Right cardiac atrium (tissue), 5 donors: Measurements from ENCODE around the gene RYR2. TPM values are rescaled to one million over a fixed set of nuclear protein-coding genes. Genes with fewer than 3 reads are reported as not detected.

Source experiments
- ATAC-seq, 2 donors: fragments of 200-7000 bp; cut with Tn5 transposase; one replicate each; pipeline versions ENCODE4 v1.8.0 to v1.9.1; 2020; ENCODE audit warnings: moderate library complexity in 2 of 2, mild to moderate bottlenecking in 1 of 2
- DNase-seq, 3 donors: peaks; one replicate each; pipeline ENCODE4 v3.0.0-alpha.2; 2020
- H3K27ac ChIP-seq: one replicate; pipeline ENCODE4 v1.5.1; 2013; ENCODE audit warnings: mild to moderate bottlenecking, low read length, control low read depth, moderate library complexity
- H3K27me3 ChIP-seq: one replicate; pipeline ENCODE4 v1.6.1; 2013; ENCODE audit not compliant: control insufficient read depth, insufficient read depth
- H3K4me1 ChIP-seq: one replicate; pipeline ENCODE4 v1.6.1; 2013; ENCODE audit warnings: low read length; ENCODE audit not compliant: control insufficient read depth, insufficient read depth
- H3K4me3 ChIP-seq: one replicate; pipeline ENCODE4 v1.5.1; 2013; ENCODE audit warnings: low read length, control low read depth
- H3K9me3 ChIP-seq: one replicate; pipeline ENCODE4 v1.6.1; 2013; ENCODE audit warnings: low read length; ENCODE audit not compliant: control insufficient read depth
- WGBS: extraction: QIAGEN DNeasy Blood & Tissue Kit; methylation state at CpG from one replicate; pipeline ENCODE4 v1.1.7; 2013; 5-methylcytosine and 5-hydroxymethylcytosine counted together
- intact Hi-C, 4 donors: fragments of 100-400 bp; cut with DNase I; formaldehyde crosslinking; loops; one replicate each; pipeline versions ENCODE4 v1.11.0 to v1.14.0; 2022 to 2023
- polyA plus RNA-seq: library from polyadenylated mRNA; stranded (reverse); fragments of 200-250 nt; gene quantifications from one replicate; pipeline ENCODE4 v1.2.3, GENCODE V29; 2013
- total RNA-seq, 4 donors: library from RNA; stranded (reverse); fragmentation: NEBNext Ultra II Directional; extraction: Animal tissue kit (Norgen Biotek cat#: 25700); gene quantifications; one replicate each; pipeline ENCODE4 v1.2.1, GENCODE V29; 2021
- donor health status: healthy with polysubstance abuse.
- donor health status: DM: no; HTN: yes; CAD: no.
- donor health status: DM: no; HTN: no; CAD: no.
- donor health status: DM: no; HTN: yes; CAD: no; lungs with severe emphysema.
- donor health status: DM: yes; HTN: yes; CAD: no.

Gene RYR2
- total and polyA plus RNA-seq, 5 donors: 166 to 716 (median 487) TPM

DNA sequence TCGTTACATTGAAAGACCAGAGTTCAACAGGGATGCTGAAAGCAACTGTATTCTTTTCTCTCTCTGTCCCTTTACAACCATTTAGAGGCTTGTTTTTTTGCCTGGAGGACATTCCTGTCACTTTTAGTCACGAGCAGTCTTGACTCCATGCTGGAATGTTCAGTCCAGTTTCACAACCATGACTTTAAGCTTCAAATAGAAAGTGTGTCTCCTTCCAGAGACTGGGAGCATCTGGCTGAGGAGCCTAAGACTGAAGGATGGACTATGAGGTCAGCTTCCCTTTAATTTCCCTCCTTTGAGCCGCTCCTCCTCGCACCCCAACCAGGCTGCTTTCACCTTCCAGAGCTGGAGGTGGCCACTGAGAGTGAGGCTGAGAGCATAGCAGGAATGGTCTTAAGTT is 10.5 kb upstream of the RYR2 start:
- intact Hi-C loops: no loop called here
- 34% methylated on average over 4 of the region's 4 CpGs for WGBS
- Histone ChIP-seq H3K27me3 (no peaks in the 10 kb centered on the region), H3K4me3 (no peak overlapping the region), H3K4me1 (no peaks in the 10 kb centered on the region), H3K27ac (peak overlapping the region; percentile 91), H3K9me3 (no peaks in the 10 kb centered on the region)
- ATAC-seq: peak; percentile 72 to 78
- no peak for DNase-seq

DNA sequence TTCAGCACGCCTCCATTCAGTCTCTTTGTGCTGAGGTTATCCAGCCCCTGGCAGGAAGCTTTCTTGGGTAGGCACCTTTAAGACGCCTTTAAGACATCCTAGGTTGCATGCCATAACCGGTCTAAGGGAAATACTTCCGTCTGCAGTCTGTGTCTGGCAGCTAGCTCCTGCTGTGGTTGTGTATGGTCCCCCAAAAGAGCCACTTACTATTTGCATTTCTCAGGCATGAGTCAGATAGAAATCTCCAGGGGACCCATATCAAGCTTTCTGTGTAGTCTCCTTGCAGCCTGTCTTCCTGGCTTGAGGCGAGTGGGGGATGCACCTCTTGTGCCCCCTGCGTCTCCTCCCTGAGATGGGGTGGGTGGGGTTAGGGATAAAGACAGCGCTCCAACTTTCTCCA is 10.0 kb upstream of the RYR2 start:
- DNase-seq: no peak
- no peaks in the 10 kb centered on the region for H3K27me3 ChIP-seq
- H3K4me3 ChIP-seq: no peak overlapping the region
- ATAC-seq: peak; percentile 11 to 20
- H3K9me3 ChIP-seq: no peaks in the 10 kb centered on the region
- no peaks in the 10 kb centered on the region for H3K4me1 ChIP-seq
- intact Hi-C loops: no loop called here
- peak overlapping the region; percentile 91 for H3K27ac ChIP-seq
- 25% methylated on average over 7 of the region's 7 CpGs for WGBS

DNA sequence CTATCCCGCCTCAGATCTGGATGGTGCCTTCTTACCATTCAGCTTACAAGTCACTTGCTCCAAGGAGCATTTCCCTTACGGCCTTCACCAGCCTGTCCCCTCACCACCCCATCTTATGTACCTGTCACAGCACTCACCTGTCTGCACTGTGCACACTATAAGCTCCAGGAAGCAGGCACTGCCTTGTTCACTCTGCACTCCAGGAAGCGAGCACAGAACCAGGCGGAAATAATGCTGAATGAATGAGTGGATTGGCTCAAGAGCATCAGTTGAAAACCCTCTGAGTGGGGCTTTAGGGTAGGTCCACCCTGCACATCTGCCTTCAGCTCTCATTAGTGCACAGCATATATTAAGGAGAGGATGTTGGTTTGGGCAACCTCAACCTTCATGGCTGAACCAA is 8.9 kb upstream of the RYR2 start:
- Histone ChIP-seq H3K27me3 (no peaks in the 10 kb centered on the region), H3K4me3 (no peak overlapping the region), H3K4me1 (no peaks in the 10 kb centered on the region), H3K9me3 (no peaks in the 10 kb centered on the region), H3K27ac (peak overlapping the region; percentile 66)
- no peak for ATAC-seq
- intact Hi-C loops: no loop called here
- 92% methylated on average over 4 of the region's 4 CpGs for WGBS
- no peak for DNase-seq

DNA sequence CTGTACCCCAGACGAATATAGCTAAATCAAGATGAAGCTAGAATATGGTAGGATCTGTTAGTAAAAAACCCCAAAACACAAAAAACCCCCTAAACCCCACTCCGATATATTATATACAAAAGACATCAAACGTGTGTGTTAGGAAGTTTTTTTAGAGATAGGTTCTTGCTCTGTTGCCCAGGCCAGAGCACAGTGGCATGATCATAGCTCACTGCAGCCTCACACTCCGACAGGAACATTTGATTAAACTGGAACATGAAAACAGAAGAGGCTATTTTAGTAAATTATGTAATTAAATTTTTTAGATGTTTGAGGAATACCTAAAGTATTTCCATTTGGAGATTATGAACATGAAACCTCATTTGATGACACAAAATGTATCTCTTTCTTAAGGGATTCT is 8.2 kb upstream of the RYR2 start:
- DNase-seq (no peak), ATAC-seq (no peak)
- Histone ChIP-seq H3K4me1 (no peaks in the 10 kb centered on the region), H3K27ac (no peak overlapping the region), H3K9me3 (no peaks in the 10 kb centered on the region), H3K4me3 (no peak overlapping the region), H3K27me3 (no peaks in the 10 kb centered on the region)
- 48% methylated on average over 4 of the region's 4 CpGs for WGBS
- intact Hi-C loops: no loop called here

DNA sequence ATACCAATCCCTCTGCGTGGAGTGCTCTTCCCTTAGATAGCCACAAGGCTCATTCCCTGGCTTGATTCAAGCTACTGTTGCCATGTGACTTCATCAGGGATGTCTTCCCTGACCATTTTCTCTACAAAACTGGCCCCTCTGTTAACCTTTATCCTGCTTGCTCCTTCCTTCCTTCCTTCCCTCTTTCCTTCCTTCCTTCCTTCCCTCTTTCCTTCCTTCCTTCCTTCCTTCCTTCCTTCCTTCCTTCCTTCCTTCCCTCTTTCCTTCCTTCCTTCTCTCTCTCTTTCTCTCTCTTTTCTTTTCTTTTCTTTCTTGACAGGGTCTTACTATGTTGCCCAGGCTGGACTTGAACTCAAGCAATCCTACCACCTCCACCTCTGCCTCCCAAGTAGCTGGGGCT is 6.2 kb upstream of the RYR2 start:
- H3K27ac ChIP-seq: no peak overlapping the region
- DNase-seq: no peak
- no peaks in the 10 kb centered on the region for H3K4me1 ChIP-seq

DNA sequence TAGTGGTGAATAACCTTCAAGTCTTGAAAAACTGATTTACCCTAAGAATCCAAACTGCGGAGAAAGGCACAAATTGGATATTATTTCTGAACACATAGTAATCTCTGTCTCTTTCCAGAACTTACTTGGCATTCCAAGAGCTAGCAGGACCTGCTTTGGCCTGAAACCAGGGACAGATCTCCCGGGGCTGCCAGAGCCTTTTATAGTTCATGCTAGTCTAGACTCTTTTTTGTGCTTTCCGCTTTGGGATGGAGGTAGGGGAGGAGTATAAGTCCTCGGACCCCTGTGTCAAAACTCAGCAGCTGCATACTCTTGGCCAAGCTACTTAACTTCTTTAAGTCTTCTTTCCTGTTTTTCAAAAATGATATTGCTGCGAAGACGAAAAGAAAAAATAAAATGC is 3.8 kb upstream of the RYR2 start:
- ATAC-seq (no peak), DNase-seq (no peak)
- H3K4me1 ChIP-seq: no peaks in the 10 kb centered on the region
- no peak overlapping the region for H3K4me3 ChIP-seq
- no peaks in the 10 kb centered on the region for H3K27me3 ChIP-seq
- intact Hi-C loops: no loop called here
- 69% methylated on average over 6 of the region's 6 CpGs for WGBS
- no peak overlapping the region for H3K27ac ChIP-seq
- H3K9me3 ChIP-seq: no peaks in the 10 kb centered on the region

More for the DNA sequence above, 6.2 kb upstream of the RYR2 start:
- intact Hi-C loops: no loop called here
- H3K27me3 ChIP-seq: no peaks in the 10 kb centered on the region
- H3K4me3 ChIP-seq: no peak overlapping the region
- ATAC-seq: no peak
- WGBS: 80% methylated on average over 1 of the region's 1 CpG
- H3K9me3 ChIP-seq: no peaks in the 10 kb centered on the region

DNA sequence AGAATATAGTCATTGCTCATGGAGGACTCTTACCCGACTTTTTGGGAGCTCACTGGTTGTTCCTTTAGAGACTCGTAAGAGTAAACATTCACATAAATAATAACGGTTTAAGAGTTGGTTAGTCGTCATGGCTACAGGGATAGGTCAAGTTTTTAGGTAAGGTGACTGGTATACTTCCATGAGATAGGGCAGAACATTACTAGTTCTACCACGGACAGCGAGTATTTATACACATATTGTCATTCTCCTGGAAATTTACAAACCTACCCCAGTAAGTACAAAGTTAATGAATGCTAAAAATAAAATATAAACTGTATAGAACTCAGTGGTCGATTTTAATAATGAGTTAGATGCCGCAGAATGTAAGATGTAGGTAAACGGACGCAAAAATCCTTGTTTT is 1.2 kb upstream of the RYR2 start:
- H3K4me3 ChIP-seq: peak overlapping the region; percentile 54
- no peak for ATAC-seq
- WGBS: 70% methylated on average over 10 of the region's 10 CpGs

DNA sequence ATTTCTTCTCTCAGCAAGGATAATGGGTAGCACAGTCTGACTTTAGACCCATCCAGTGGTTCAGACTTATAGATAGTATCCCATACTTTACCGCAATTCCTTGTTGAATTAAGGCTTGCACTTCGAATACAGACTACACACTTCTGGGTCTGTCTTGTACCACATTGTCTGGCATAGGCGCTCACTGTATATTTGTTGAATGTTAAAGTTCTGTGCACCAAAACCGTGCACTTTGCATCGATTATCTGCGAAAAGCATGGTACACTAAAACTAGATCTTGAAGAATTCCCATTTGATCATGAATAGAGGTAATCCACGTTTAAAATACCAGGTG is 556 bp upstream of the RYR2 start:
- Histone ChIP-seq H3K27ac (no peak overlapping the region), H3K9me3 (no peaks in the 10 kb centered on the region), H3K27me3 (no peaks in the 10 kb centered on the region), H3K4me3 (peak overlapping the region; percentile 54), H3K4me1 (no peaks in the 10 kb centered on the region)
- 12% methylated on average over 7 of the region's 7 CpGs for WGBS
- ATAC-seq (no peak), DNase-seq (no peak)
- intact Hi-C loops: no loop called here

More for the DNA sequence above, 1.2 kb upstream of the RYR2 start:
- no peaks in the 10 kb centered on the region for H3K9me3 ChIP-seq
- DNase-seq: no peak
- no peaks in the 10 kb centered on the region for H3K4me1 ChIP-seq
- no peaks in the 10 kb centered on the region for H3K27me3 ChIP-seq
- intact Hi-C loops: no loop called here
- no peak overlapping the region for H3K27ac ChIP-seq

DNA sequence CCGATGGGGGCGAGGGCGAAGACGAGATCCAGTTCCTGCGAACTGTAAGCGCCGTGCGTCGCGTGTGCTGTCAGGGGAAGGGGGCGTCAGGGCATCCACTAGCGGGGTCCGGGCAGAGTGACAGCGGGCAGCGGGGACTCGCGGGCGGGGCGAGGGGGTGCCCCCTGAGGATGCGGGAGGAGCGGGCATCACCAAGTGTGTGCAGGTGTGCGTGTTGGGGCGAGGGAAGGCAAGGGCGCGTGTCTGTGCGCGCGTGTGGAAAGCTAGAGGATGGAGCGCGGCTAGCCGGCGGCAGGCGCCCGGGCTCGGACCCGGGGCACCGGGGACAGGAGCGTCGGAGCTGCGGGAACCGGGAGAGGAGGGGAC is 525 bp downstream of the RYR2 start:
- WGBS: 1% methylated on average over 41 of the region's 41 CpGs
- Histone ChIP-seq H3K27ac (peak overlapping the region; percentile 83), H3K27me3 (no peaks in the 10 kb centered on the region), H3K9me3 (no peaks in the 10 kb centered on the region), H3K4me1 (no peaks in the 10 kb centered on the region), H3K4me3 (peak overlapping the region; percentile 54)
- ATAC-seq (peak; percentile 3 to 4), DNase-seq (peak in 2 of 3 donors; percentile 49 to 60)
- intact Hi-C loops: loop anchor here in 1 of 4 donors (2.0 kb wide), 1 partner anchor 44 kb away; no protein-coding TSS in a partner anchor

DNA sequence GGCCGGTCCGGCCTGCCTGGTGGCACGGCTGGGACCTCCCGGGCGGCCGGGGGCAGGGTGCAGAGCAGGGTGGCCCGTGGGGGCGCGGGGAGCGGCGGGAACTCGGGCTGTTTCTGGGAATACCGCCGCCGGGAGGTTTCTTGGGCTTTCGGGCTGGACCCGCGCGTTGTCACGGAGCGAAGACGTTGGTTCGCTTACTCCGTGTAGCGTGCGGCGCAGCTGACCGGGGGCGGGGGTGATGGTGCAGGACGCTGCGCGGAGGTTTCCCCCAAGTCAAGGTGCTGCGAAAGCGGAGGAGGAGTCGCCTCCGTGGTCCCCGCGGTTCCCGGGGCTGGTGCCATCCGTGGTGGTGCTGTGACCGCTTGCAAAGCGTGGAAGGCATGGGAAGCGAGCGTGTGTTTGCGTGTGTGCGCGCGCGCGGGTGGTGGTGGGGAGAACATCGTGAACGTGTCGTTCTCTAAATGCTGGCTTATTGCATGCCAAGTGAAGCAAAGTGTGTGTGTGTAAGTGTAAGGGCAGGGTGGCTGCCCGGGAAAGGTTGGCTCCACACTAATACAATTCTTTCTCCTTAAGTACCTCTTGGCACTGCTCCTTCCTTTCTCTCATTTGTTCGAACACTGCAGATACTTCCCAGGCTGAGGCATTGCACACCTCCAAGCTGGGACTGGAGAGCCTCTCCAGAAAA is 1.1 kb downstream of the RYR2 start:
- Histone ChIP-seq H3K4me1 (no peaks in the 10 kb centered on the region), H3K27me3 (no peaks in the 10 kb centered on the region), H3K9me3 (no peaks in the 10 kb centered on the region), H3K27ac (peak overlapping the region; percentile 83), H3K4me3 (peak overlapping the region; percentile 54)
- 1% methylated on average over 55 of the region's 55 CpGs for WGBS
- peak; percentile 43 to 80 (median 76) for DNase-seq
- peak; percentile 63 to 69 for ATAC-seq
- intact Hi-C loops: loop anchor here in 1 of 4 donors (2.0 kb wide), 1 partner anchor 44 kb away; no protein-coding TSS in a partner anchor

DNA sequence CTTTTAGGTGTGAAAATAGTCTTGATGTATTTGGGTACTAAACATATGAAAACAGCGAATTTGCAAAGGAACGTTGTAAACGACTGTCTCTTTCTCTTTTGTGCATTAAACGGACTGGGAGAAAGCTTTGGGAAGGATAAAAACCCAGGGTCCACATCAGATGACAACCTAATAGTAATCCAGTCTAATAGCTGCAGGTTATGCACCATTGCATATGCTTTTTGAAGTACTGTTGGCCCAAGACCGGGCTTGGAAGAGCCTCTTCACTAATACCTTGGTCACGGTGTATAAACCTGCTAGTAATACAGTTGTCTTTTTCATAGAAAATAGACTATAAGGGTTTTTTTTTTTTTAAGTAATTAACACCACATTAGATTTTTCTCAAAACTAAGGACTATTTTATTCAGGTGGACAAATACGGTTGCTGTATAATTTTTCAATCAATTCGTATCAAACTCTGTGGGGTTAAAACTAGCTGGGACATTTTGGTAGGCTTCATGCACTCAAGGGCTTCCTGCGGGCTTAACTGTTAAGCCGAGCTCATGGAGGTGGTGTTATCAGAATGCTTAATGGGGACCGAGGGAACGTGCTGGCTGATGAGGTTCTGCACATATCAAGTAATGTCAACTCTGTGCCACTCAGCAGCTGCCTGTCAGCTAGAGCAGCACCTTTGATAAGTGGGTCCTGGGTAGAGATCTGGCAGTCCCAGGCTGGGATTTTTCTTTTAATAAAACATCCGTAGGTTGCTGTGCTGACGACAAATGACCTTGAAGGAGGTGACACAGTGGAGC is 2.1 kb downstream of the RYR2 start:
- H3K4me1 ChIP-seq: no peaks in the 10 kb centered on the region
- WGBS: 21% methylated on average over 14 of the region's 14 CpGs
- peak overlapping the region; percentile 54 for H3K4me3 ChIP-seq
- H3K9me3 ChIP-seq: no peaks in the 10 kb centered on the region
- H3K27ac ChIP-seq: peak overlapping the region; percentile 81
- intact Hi-C loops: loop anchor here in 1 of 4 donors (2.0 kb wide), 1 partner anchor 45 kb away; no protein-coding TSS in a partner anchor
- ATAC-seq (peak; percentile 78 to 80), DNase-seq (peak; percentile 37 to 69 (median 68))
- no peaks in the 10 kb centered on the region for H3K27me3 ChIP-seq
